ENCODE data around the gene LPCAT1. TPM values are rescaled to one million over a fixed set of nuclear protein-coding genes. Genes with fewer than 3 reads are reported as not detected.

Gene LPCAT1
- total RNA-seq, 1 donor from 2014 or later: 24.2 TPM

DNA sequence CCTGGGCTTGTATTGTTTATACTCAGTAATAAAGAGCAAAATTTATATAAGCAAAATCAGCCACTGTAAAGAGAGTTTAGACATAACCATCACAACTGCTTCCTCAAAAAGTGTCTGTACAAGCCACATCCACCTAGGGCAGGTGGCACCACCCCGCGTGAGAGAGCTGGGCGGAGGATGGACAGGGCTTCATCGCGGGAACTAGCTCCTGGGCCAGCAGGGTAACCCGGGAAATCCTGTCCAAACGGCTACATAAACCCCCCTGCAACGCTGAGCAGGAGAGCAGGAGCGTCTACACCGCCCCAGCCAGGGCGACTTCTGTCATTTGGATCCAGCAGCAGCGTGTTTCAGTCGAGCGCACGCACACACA, 79.8 kb downstream of the LPCAT1 start:
- no peak for DNase-seq

- no peak for DNase-seq
Observed at GRCh38 chr5:1443171-1443570, 80.6 kb downstream of the LPCAT1 start.

DNA sequence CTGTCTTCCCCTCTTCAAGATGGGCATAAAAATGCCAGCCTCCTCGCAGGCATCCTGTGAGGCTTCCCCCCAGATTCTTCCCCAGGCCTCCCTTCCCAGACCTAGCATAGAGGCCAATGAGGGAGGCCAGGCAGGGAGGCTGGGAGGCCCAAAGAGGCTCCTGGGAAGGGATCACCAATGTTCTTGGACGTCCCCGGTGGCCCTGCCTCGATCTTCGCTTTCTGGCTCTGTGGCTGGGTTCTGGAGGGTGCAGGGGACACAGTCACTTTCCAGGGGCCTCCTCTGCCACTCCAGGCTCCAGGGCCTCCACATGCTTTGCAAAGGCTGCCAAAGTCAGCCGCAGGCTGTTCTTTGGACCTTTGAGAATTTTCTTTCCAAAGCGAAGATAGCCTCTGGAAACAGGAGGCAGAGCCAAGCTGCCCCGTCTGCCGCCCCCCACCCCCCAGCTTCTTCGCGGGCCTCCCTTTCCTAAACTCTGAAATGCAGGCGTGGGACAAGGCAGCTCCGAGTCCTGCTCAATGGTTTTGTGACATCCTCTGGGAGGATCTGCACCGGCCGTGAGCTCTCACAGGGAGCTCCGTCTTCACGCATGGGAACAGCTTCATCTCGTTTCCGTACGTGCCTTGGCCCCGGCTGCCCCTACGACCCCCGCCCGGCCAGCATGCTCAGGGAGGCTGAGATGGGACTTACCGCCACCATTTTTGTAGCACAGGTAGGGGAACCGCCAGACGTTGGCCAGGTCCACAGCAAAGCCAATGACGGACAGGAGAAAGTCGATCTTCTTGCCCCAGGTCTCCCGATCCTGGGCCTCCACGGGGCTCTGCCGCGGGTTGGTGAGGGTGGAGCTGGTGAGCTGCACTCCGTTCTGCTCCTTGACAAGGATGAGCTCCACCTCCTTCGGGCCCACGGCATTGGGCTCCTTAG, 81.3 kb downstream of the LPCAT1 start:
- DNase-seq: no peak

GRCh38 chr5:1441166-1441865, 82.4 kb downstream of the LPCAT1 start:
- no peak for DNase-seq

DNA sequence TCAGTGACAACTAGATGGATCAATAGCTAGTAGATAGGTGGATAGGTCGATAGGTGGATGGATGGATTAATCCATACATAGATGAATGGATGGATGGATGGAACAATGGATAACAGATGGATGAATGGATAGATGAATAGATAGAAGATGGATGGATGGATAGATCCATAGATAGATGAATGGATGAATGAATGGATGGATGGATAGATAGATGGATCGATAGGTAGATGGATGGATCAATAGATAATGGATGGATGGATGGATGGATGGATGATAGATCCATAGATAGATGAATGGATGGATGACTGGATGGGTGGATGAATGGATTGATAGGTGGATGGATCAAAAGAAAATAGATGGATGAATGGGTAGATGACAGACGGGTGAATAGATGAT, 83.7 kb downstream of the LPCAT1 start:
- DNase-seq: no peak

GRCh38 chr5:1439388-1440097, 84.2 kb downstream of the LPCAT1 start:
- DNase-seq: no peak

DNA sequence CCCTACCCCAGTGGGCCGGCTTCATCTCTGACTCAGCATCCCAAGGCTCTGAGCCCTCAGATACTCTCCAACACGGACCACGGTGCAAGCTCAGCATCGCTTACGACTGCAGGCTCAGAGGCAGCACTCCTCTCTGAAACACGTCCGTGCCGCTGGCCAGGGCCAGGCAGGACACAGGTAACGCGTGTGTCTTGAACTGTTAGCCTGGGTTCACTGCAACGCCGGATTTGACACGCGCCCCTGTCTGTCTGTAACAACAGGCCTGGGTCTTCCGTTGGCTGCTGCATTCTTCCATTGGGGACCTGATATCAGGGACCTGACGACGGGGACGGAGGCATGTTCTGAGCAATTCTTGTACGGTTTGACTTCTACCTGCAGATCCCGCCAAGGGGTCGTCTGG, 84.9 kb downstream of the LPCAT1 start:
- DNase-seq: no peak

GRCh38 chr5:1437876-1438559, 85.7 kb downstream of the LPCAT1 start:
- DNase-seq: no peak

GRCh38 chr5:1437226-1437829, 86.4 kb downstream of the LPCAT1 start:
- no peak for DNase-seq

DNA sequence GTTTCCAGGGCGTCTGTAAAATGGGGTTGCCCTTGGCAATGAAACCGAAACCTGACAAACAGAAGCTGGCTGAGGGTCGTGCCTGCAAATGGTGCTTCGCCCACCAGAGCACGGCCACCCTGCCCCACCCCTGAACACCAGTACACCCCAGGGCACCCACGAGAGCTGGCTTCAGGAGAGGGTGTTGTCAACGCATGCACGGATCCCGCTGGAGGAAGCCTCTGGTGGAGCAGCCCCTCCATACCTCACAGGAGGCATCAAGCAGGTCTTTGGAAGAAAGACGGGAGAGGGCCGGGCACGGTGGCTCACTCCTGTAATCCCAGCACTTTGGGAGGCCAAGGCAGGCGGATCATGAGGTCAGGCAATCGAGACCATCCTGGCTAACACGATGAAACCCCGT, 87.1 kb downstream of the LPCAT1 start:
- DNase-seq: no peak

DNA sequence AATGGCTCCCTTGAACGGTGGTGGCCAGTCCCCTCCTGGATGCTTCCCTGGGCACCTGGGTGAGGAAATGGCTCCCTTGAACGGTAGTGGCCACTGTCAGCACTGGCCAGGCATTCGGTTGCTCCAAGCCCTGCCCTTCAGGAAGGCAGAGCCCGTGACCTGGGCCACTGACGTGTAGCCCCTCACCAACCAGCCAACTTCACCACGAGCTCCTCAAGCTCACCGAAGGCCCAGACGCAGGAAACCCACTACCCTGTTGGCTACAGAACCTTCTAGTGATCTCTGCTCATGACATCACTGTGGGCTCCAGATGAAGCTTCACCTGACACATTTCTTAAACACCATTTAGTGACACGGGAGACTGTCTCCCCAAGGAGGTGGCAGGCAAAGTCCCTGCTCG, 87.7 kb downstream of the LPCAT1 start:
- DNase-seq: no peak

GRCh38 chr5:1435369-1435768, 88.4 kb downstream of the LPCAT1 start:
- DNase-seq: no peak

GRCh38 chr5:1432296-1432695, 91.5 kb downstream of the LPCAT1 start:
- DNase-seq: no peak

DNA sequence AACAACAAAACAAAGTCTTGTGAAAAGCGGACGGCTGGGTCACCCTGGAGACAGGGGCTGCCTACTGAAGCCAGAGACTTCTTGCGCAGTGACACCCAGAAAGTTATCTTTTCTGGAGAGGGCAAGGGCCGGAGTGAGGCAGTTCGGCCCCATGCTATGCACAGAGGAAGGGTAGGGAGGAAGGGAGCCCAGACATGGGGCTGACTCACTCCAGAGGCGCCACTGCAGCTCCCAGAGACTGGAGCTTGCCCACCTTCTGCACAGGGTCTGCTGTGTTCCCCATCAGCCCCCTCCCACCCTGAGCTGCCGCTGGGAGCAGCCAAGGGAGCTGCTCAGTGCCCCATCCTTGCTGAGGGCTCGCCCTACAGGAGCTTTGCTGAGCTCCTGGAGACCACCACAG, 91.9 kb downstream of the LPCAT1 start:
- DNase-seq: no peak

DNA sequence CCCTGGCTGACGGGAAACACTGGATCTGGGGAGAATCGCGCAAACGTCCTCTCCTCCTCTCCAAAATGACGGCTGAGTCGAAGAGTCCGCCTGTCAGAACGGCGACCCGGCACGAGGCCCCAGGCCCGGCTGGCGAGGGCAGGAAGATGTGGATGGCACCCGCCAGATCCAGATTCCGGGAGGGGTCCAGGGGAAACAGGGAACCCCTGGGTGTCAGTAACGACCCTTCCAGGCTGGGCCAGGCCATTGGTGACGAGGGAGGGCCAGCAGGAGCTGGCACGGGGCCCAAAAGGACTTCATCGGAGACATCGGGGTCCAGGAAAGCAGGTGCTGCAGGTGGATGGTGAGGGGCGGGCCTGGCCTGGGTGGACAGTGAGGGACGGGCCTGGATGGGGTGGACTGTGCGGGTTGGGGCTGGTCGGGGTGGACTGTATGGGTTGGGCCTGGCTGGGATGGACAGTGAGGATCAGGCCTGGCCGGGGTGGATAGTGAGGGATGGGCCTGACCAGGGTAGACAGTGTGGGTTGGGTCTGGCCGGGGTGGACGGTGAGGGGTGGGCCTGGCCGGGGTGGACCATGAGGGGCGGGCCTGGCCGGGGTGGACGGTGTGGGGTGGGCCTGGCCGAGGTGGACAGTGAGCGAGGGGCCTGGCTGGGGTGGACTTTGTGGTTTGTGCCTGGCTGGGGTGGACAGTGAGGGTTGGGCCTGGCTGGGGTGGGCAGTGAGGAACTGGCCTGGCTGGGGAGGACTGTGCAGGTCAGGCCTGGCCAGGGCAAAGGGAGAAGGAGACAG, 92.5 kb downstream of the LPCAT1 start:
- no peak for DNase-seq

- DNase-seq: no peak
Observed at GRCh38 chr5:1430121-1430795, 93.5 kb downstream of the LPCAT1 start.

DNA sequence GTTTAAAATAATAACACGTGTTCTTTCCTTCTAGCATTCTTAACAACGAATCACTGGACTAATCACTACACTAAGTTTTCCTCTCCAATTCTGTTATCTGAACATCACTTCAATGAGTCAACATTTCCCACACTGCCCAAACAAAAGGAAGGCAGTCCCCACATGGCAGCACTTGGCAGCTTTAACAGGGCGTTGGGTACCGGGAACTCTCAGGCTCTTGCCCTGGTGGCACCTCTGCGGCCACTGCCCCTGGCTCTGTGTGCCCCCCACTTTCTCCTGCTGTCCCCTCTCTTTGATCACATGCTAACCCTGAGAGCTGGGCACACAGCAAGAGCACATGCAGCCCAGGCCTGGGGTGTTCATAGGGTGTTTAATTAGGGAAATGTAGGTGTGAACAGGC, 94.3 kb downstream of the LPCAT1 start:
- DNase-seq: no peak

GRCh38 chr5:1429066-1429465, 94.7 kb downstream of the LPCAT1 start:
- no peak for DNase-seq

DNA sequence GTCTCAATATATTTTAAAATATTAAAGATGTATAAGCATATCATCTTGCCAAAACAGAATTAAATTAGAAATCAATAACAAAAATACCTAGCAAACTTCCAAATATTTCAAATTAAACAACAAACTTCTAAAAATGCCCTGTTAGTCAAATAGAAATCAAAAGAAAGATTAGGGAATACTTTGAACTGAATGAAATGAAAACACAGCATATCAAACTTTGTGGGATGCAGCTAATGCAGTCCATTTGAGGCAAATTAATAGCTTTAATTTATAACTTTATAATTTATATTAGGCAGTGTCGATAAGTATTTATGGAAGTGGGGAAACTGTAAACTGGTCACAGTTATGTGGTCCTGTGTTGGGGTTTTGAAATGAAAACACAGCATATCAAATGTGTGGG, 95.7 kb downstream of the LPCAT1 start:
- DNase-seq: no peak

DNA sequence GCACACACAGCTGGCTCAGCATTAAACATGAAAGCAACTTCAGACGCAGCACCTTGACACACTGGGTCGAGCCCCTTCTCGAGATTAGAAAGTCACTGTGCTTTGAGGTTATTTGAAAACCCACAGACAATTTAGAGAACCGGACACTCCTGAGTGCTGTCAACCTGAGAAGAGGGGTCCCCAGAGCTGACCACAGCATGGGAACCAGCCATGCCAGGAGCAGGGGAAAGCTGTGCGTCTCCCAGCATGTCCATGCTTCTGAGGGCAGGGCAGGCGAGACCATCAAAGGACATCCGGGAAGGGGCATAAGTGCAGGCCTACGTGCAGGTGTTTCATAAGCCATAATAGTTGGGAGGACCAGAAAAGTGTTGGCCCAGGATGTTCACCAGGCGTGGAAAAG, 99.0 kb downstream of the LPCAT1 start:
- DNase-seq: no peak
